DND-41 (cell line): ENCODE measurements around the gene TJP2.

Experiments used
- ATAC-seq: fragments of 200-7000 bp; cut with Tn5 transposase; 3 replicates; pipeline ENCODE4 v1.9.1; 2021; ENCODE audit warnings: low read depth; ENCODE audit not compliant: insufficient read depth
- DNase-seq: peaks from one replicate; pipeline ENCODE4 v3.0.0-alpha.2; 2020
- H2AFZ ChIP-seq: 2 replicates; pipeline ENCODE4 v1.6.0; 2012; ENCODE audit warnings: low read depth, low read length
- H3K27ac ChIP-seq: 2 replicates; pipeline ENCODE4 v1.5.1; 2012; ENCODE audit warnings: low read length, inconsistent platforms
- H3K27me3 ChIP-seq: fragments of 200-600 bp; sonication (generic); 2 replicates; pipeline ENCODE4 v1.6.0; 2012; ENCODE audit warnings: low read length, mild to moderate bottlenecking, inconsistent platforms; ENCODE audit not compliant: insufficient read depth, poor library complexity
- H3K36me3 ChIP-seq: 2 replicates; pipeline ENCODE4 v1.5.1; 2012; ENCODE audit warnings: low read length, inconsistent platforms; ENCODE audit not compliant: insufficient read depth
- H3K4me1 ChIP-seq: 2 replicates; pipeline ENCODE4 v1.5.1; 2012; ENCODE audit warnings: mild to moderate bottlenecking, low read length; ENCODE audit not compliant: insufficient read depth
- H3K4me2 ChIP-seq: 2 replicates; pipeline ENCODE4 v1.6.0; 2012; ENCODE audit warnings: mild to moderate bottlenecking, moderate library complexity, low read length, inconsistent platforms; ENCODE audit not compliant: insufficient read depth
- H3K4me3 ChIP-seq, 2 experiments: fragments of 200-600 bp in 1 of 2; shearing (Covaris generic) in 1 of 2; 2 replicates each; pipeline ENCODE4 v1.5.1; 2012 to 2016; ENCODE audit warnings: inconsistent platforms in 2 of 2, low read length in 2 of 2, mild to moderate bottlenecking in 2 of 2, low read depth in 1 of 2, moderate library complexity in 1 of 2
- H3K79me2 ChIP-seq: 2 replicates; pipeline ENCODE4 v1.6.0; 2012; ENCODE audit warnings: low read length, inconsistent platforms; ENCODE audit not compliant: insufficient read depth
- H3K9ac ChIP-seq: 2 replicates; pipeline ENCODE4 v1.6.0; 2012; ENCODE audit warnings: low read depth, mild to moderate bottlenecking, inconsistent platforms, low read length, moderate library complexity
- H3K9me3 ChIP-seq: 2 replicates; pipeline ENCODE4 v1.5.1; 2012; ENCODE audit warnings: low read length, moderate library complexity, mild to moderate bottlenecking, inconsistent platforms; ENCODE audit not compliant: insufficient read depth, severe bottlenecking
- H4K20me1 ChIP-seq: 2 replicates; pipeline ENCODE4 v1.6.0; 2012; ENCODE audit warnings: low read length; ENCODE audit not compliant: insufficient read depth
- EZH2 ChIP-seq: IDR thresholded peaks from 3 replicates; pipeline ENCODE4 v1.6.1; 2012; ENCODE audit warnings: borderline replicate concordance, low read depth, mild to moderate bottlenecking, moderate library complexity, low read length, inconsistent platforms; ENCODE audit not compliant: severe bottlenecking
- TF ChIP-seq, protein P1 (sequence below): IDR thresholded peaks from 2 replicates; pipeline ENCODE4 v1.5.1; 2012; ENCODE audit warnings: borderline replicate concordance, low read length, moderate library complexity, mild to moderate bottlenecking; ENCODE audit not compliant: poor library complexity, severe bottlenecking; ENCODE audit errors: extremely low read depth

TJP2 gene

DNA sequence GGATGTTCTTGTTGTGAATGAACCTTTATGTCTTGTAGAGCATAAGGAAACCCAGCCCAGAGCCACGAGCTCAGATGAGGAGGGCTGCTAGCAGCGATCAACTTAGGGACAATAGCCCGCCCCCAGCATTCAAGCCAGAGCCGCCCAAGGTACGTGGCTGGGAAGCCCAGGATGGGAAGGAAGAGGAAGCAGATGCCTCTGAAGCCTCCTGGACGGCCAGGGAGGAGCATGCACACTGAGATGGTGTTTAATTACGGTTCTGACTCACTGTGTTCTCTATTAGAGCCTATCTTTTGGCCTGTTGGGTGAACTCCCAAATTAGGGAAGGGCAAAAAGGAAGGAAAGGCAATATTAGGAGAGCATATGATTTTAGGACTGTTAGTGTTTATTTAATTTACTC, 75.3 kb downstream of the TJP2 start:
- no peak overlapping the region for H3K9ac ChIP-seq
- H3K4me2 ChIP-seq = no peak overlapping the region
- no peaks in the 10 kb centered on the region for H4K20me1 ChIP-seq
- no peak overlapping the region for H2AFZ ChIP-seq
- H3K27ac ChIP-seq = no peak overlapping the region
- DNase-seq (no peak), ATAC-seq (no peak)
- peaks cover 9% of the 10 kb centered on the region; the same call in 1 of the 2 replicates for H3K36me3 ChIP-seq
- H3K27me3 ChIP-seq = no peaks in the 10 kb centered on the region
- no peaks in the 10 kb centered on the region for H3K4me1 ChIP-seq
- no peak overlapping the region for H3K4me3 ChIP-seq
- H3K9me3 ChIP-seq = no peaks in the 10 kb centered on the region
- TF ChIP-seq, protein P1, sequence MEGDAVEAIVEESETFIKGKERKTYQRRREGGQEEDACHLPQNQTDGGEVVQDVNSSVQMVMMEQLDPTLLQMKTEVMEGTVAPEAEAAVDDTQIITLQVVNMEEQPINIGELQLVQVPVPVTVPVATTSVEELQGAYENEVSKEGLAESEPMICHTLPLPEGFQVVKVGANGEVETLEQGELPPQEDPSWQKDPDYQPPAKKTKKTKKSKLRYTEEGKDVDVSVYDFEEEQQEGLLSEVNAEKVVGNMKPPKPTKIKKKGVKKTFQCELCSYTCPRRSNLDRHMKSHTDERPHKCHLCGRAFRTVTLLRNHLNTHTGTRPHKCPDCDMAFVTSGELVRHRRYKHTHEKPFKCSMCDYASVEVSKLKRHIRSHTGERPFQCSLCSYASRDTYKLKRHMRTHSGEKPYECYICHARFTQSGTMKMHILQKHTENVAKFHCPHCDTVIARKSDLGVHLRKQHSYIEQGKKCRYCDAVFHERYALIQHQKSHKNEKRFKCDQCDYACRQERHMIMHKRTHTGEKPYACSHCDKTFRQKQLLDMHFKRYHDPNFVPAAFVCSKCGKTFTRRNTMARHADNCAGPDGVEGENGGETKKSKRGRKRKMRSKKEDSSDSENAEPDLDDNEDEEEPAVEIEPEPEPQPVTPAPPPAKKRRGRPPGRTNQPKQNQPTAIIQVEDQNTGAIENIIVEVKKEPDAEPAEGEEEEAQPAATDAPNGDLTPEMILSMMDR = no peak
- no peak for TF ChIP-seq EZH2
- no peaks in the 10 kb centered on the region for H3K79me2 ChIP-seq

DNA sequence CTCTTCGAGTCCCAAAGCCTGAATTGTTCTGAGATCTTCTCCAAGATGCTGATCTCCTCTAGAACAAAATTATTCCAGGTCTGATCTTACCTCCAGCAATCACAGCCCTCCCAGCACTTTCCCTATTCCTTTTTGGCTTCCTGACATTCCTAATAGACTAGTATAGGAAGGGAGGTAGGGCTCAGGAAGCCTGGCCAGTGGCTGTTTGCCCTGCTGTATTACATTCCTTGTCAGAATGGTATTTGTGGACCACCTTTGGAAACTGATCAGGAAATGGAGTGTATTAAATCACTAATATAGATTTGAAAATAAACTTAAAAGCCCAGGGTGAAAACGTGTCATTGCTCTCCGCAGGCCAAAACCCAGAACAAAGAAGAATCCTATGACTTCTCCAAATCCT, 76.6 kb downstream of the TJP2 start:
- Histone ChIP-seq H4K20me1 (no peaks in the 10 kb centered on the region), H3K9ac (no peak overlapping the region), H3K4me3 (no peak overlapping the region), H3K27me3 (no peaks in the 10 kb centered on the region), H3K27ac (no peak overlapping the region), H3K4me1 (no peaks in the 10 kb centered on the region), H3K79me2 (no peaks in the 10 kb centered on the region), H3K36me3 (peaks cover 9% of the 10 kb centered on the region; the same call in 1 of the 2 replicates), H3K9me3 (no peaks in the 10 kb centered on the region), H2AFZ (no peak overlapping the region), H3K4me2 (no peak overlapping the region)
- TF ChIP-seq, protein P1 = no peak
- TF ChIP-seq EZH2 = no peak
- ATAC-seq = no peak
- no peak for DNase-seq

DNA sequence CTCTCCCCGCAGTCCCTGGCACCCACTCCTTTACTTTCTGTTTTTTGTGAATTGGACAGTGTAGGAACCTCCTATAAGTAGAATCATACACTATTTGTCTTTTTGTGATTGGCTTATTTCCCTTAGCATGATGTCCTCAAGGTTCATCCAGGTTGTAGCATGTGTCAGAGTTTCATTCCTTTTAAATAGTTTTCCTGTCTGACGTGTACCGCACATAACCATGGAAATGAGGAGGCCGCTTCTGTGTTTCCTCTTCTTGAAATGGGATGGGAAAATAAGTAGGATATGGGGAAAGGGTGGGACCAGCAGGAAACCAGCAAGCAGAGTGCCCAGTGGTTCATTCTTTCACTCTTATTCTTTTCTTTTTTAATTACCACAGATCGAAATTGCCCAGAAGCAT, 78.4 kb downstream of the TJP2 start:
- H3K79me2 ChIP-seq = no peaks in the 10 kb centered on the region
- peaks cover 9% of the 10 kb centered on the region; the same call in 1 of the 2 replicates for H3K36me3 ChIP-seq
- H3K4me3 ChIP-seq = no peak overlapping the region
- no peak for DNase-seq
- H4K20me1 ChIP-seq = no peaks in the 10 kb centered on the region
- no peaks in the 10 kb centered on the region for H3K27me3 ChIP-seq
- no peaks in the 10 kb centered on the region for H3K4me1 ChIP-seq
- no peak overlapping the region for H3K9ac ChIP-seq
- H2AFZ ChIP-seq = no peak overlapping the region
- no peak overlapping the region for H3K27ac ChIP-seq
- TF ChIP-seq EZH2 = no peak
- TF ChIP-seq, protein P1 = no peak
- no peaks in the 10 kb centered on the region for H3K9me3 ChIP-seq
- ATAC-seq = no peak
- H3K4me2 ChIP-seq = no peak overlapping the region

DNA sequence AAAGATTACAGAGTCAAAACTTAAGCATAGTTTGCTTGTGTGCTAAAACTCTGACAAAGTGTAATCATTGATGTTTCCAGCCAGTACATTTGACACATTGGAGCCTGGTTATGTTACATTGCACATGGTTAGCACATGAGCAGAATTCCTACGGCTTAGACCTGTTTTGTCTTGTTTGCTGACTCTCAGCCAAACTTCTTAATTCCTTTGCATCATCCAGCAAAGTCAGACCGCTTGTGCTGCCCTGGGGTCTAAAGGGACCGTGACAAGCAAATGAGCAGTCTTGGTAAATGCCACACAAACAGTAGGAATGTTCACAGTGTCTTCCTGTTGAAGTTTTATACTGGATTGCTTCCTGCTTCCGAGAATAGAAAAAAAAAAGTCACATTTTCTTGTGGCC, 79.0 kb downstream of the TJP2 start:
- DNase-seq (no peak), ATAC-seq (no peak)
- no peaks in the 10 kb centered on the region for H3K9me3 ChIP-seq
- H2AFZ ChIP-seq = no peak overlapping the region
- no peaks in the 10 kb centered on the region for H3K79me2 ChIP-seq
- H3K36me3 ChIP-seq = peaks cover 6% of the 10 kb centered on the region; the same call in 1 of the 2 replicates
- TF ChIP-seq EZH2 = no peak
- TF ChIP-seq, protein P1 = no peak
- H3K27ac ChIP-seq = no peak overlapping the region
- H3K4me2 ChIP-seq = no peak overlapping the region
- no peak overlapping the region for H3K4me3 ChIP-seq
- no peak overlapping the region for H3K9ac ChIP-seq
- H4K20me1 ChIP-seq = no peaks in the 10 kb centered on the region
- H3K4me1 ChIP-seq = no peaks in the 10 kb centered on the region
- no peaks in the 10 kb centered on the region for H3K27me3 ChIP-seq
